AG04449 (cell line): ENCODE data around the gene MIR17HG.
A peak's percentile ranks its signal among the peaks of the same experiment; 100 is the strongest.

Source experiments
- CTCF ChIA-PET: fragments of 350-600 bp; formaldehyde crosslinking; extraction: SDS; loops from one replicate; lab custom pipeline; 2021; ENCODE audit warnings: antibody characterized with exemption; lab: Yijun Ruan, JAX
- POLR2A ChIA-PET: fragments of 400-600, 350-600 bp; formaldehyde crosslinking; extraction: SDS; loops from one replicate; lab custom pipeline; 2020; ENCODE audit warnings: antibody characterized with exemption, inconsistent platforms; lab: Yijun Ruan, JAX
- DNase-seq: peaks from one replicate; pipeline ENCODE4 v3.0.0-alpha.2; 2010; ENCODE audit warnings: low read depth, low spot score
- H3K4me3 ChIP-seq: 2 replicates; pipeline ENCODE4 v1.5.1; 2011; ENCODE audit warnings: low read depth, mild to moderate bottlenecking, control low read depth, low read length
- CTCF ChIP-seq: IDR thresholded peaks from one replicate; pipeline ENCODE4 v1.5.1; 2011; ENCODE audit warnings: mild to moderate bottlenecking, moderate library complexity, low read length, control low read depth, inconsistent platforms; ENCODE audit not compliant: insufficient read depth; ENCODE audit errors: missing control alignments

MIR17HG gene

DNA sequence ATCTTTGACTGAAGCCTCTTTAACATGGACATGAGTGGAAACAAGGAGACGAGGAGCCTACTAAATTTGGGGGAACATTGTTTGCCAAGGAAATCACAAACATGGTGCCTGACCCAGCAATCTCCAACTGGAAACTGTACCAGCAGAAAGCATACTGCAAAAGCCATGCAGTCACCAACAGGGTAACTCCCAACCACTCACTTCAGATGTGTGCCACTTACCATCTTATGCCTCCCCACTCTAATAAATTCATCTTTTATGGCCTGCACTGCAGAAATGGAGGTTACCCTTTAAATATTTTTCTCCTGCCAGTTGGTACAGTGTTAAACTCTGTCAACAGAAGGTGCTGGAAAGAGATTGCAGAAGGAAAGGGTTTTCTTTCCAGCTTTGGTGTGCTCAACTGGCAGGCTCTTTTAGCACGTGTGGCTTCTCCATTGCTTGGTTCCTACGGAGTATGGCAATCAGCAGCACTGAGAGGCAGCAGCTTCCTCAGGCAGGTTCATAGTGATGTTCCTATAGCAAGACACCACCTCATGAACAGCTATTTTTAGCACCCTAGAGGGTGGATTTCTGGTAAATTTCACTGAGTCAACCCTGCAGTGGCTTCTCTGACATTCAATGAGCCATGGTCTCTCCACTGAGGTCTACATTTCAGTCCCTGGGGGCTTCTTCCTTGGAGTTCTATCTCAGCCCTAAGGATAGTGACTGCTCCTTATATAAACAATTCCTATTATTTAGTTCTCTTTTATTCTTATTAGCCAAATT is 21.4 kb downstream of the MIR17HG start:
- no peak for TF ChIP-seq CTCF
- POLR2A ChIA-PET = no interaction called here
- no peak for DNase-seq
- CTCF ChIA-PET = no interaction called here
- H3K4me3 ChIP-seq = no peak overlapping the region

GRCh38 chr13:91369441-91369831 is 21.9 kb downstream of the MIR17HG start:
- TF ChIP-seq CTCF = no peak
- H3K4me3 ChIP-seq = no peak overlapping the region
- ChIA-PET CTCF (no interaction called here), POLR2A (no interaction called here)
- DNase-seq = no peak

DNA sequence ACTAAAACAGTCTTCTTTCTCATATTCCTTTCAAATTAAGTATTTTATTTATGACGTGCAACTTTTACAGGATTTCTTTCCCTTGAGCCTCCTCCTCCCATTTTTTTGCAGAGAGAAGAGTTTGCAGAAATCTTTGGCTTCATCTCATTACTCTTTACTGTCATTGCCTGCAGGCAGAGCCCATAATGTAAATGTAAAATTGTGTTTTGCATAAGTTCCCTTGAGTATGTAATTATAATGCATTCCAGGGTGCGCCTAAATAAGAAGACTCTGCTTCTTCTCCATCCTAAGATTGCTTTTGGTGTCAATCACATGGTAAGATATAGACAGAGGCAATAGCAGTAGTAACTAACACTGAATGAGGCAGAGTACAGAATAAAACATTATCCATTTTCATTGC is 23.0 kb downstream of the MIR17HG start:
- CTCF ChIA-PET = no interaction called here
- H3K4me3 ChIP-seq = no peak overlapping the region
- DNase-seq = no peak
- POLR2A ChIA-PET = no interaction called here
- no peak for TF ChIP-seq CTCF

- CTCF ChIA-PET = no interaction called here
- no peak overlapping the region for H3K4me3 ChIP-seq
- POLR2A ChIA-PET = no interaction called here
- TF ChIP-seq CTCF = no peak
- DNase-seq = no peak
These were observed 25.4 kb downstream of the MIR17HG start for GRCh38 chr13:91372911-91373310.

DNA sequence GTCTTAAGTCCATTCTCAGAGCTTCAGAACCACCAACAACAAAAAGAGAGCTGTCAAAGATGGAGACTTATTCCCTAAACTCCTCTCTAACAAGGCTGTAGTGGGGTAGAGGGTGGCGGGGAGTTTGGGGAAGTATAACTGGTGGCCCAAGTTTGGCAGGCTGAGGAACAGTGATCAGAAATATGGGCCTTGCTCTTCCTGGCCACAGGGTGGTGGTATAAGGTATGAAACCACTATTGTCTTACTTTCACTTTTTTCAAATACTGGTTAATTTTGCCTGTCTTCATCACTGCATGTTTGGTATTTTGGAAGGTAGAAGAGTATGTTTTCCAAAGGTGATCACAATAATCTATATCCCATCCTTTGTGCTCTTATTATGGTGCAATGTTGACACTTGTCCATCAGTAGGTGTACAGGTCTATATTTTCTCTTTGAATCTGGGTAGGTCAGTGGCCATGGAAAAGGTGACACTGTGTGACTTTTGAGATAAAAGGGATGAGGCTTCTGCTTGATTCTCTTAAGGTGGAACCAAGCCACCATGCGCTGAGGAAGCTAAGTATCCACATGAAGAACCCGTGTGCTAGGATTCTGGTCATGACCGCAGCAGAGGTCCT is 27.7 kb downstream of the MIR17HG start:
- DNase-seq = no peak
- POLR2A ChIA-PET = no interaction called here
- CTCF ChIA-PET = interaction anchor here (1.5 to 2.7 kb wide), 2 partner anchors 18 to 31 kb away, joined by 3 to 17 read pairs; no protein-coding TSS in a partner anchor
- H3K4me3 ChIP-seq = no peak overlapping the region
- peak; percentile 39 for TF ChIP-seq CTCF

GRCh38 chr13:91381371-91381770 is 33.9 kb downstream of the MIR17HG start:
- TF ChIP-seq CTCF = no peak
- no peak overlapping the region for H3K4me3 ChIP-seq
- POLR2A ChIA-PET = no interaction called here
- CTCF ChIA-PET = no interaction called here
- DNase-seq = no peak
